Measurements from ENCODE around the gene KIAA0513. TPM values are rescaled to one million over a fixed set of nuclear protein-coding genes. Genes with fewer than 3 reads are reported as not detected.
A peak's percentile ranks its signal among the peaks of the same experiment; 100 is the strongest.

The KIAA0513 gene
- total RNA-seq, 6 donors from 2014 or later, result 21.6 to 77.5 (median 37.9) TPM

GRCh38 chr16:85010931-85011845 is 16.4 kb upstream of the KIAA0513 start, which contains the start of gene ZDHHC7:
Gene ZDHHC7, minus strand, starts transcription at chr16:85011535. Its CDS starts 20,917 bp downstream, at chr16:84990618.
- peak in 1 of 4 donors; percentile 3 for TF ChIP-seq EP300 (IDR thresholded peaks at IDR 0.05)
- peak; percentile 50 to 97 (median 87) for TF ChIP-seq POLR2A (IDR thresholded peaks at IDR 0.05)
- TF ChIP-seq CTCF (IDR thresholded peaks at IDR 0.05), result peak in 4 of 6 experiments; percentile 16 to 37 (median 32)
- peak; percentile 92 to 98 for TF ChIP-seq POLR2AphosphoS5 (IDR thresholded peaks at IDR 0.05)
- 0% methylated on average over 38 to 42 of the region's 86 CpGs for WGBS, 2 donors
- Histone ChIP-seq H3K4me1 (peaks cover 39 to 52% (median 45%) of the 10 kb centered on the region in 4 donors), H3K27me3 (no peaks in the 10 kb centered on the region), H3K4me3 (peak within 1 kb of the TSS; percentile 79 to 92 (median 82)), H3K27ac (peak within 1 kb of the TSS; percentile 92 to 99 (median 95)), H3K36me3 (no peaks in the 10 kb centered on the region), H3K9me3 (no peaks in the 10 kb centered on the region)
- peak; percentile 84 to 97 for DNase-seq
- ATAC-seq (ENCODE audit: low FRiP score in 2 of 2), result peak; percentile 93 to 97

- TF ChIP-seq EP300 (IDR thresholded peaks at IDR 0.05), result no peak
- TF ChIP-seq POLR2A (IDR thresholded peaks at IDR 0.05), result no peak
- no peaks in the 10 kb centered on the region for H3K9me3 ChIP-seq
- H3K36me3 ChIP-seq, result no peaks in the 10 kb centered on the region
- DNase-seq, result no peak
- 10 to 16% methylated on average over 17 of the region's 17 CpGs for WGBS, 2 donors
- H3K4me3 ChIP-seq, result peak overlapping the region; percentile 79 to 92 (median 82)
- ATAC-seq (ENCODE audit: low FRiP score in 2 of 2), result peak in 1 of 2 donors; percentile 35
- H3K27ac ChIP-seq, result peak overlapping the region; percentile 92 to 99 (median 95)
- no peaks in the 10 kb centered on the region for H3K27me3 ChIP-seq
- H3K4me1 ChIP-seq, result peaks cover 35 to 52% (median 40%) of the 10 kb centered on the region in 4 donors
Observed at GRCh38 chr16:85011846-85012284, 15.7 kb upstream of the KIAA0513 start.

GRCh38 chr16:85014311-85014710 is 13.3 kb upstream of the KIAA0513 start:
- WGBS, 2 donors, result 55 to 59% methylated on average over 2 of the region's 2 CpGs
- H3K4me3 ChIP-seq, result no peak overlapping the region
- H3K4me1 ChIP-seq, result peaks cover 16 to 35% (median 21%) of the 10 kb centered on the region in 4 donors
- no peak overlapping the region for H3K27ac ChIP-seq
- DNase-seq, result no peak
- H3K27me3 ChIP-seq, result no peaks in the 10 kb centered on the region
- H3K9me3 ChIP-seq, result no peaks in the 10 kb centered on the region
- no peaks in the 10 kb centered on the region for H3K36me3 ChIP-seq
- TF ChIP-seq CTCF (IDR thresholded peaks at IDR 0.05) (no peak), POLR2AphosphoS5 (IDR thresholded peaks at IDR 0.05) (no peak), POLR2A (IDR thresholded peaks at IDR 0.05) (no peak), EP300 (IDR thresholded peaks at IDR 0.05) (no peak)
- no peak for ATAC-seq (ENCODE audit: low FRiP score in 2 of 2)

GRCh38 chr16:85015481-85016187 is 12.0 kb upstream of the KIAA0513 start:
- no peak overlapping the region for H3K4me3 ChIP-seq
- H3K27ac ChIP-seq, result peak overlapping the region in 2 of 4 donors; percentile 40 to 54
- no peaks in the 10 kb centered on the region for H3K36me3 ChIP-seq
- H3K27me3 ChIP-seq, result no peaks in the 10 kb centered on the region
- TF ChIP-seq CTCF (IDR thresholded peaks at IDR 0.05) (no peak), POLR2AphosphoS5 (IDR thresholded peaks at IDR 0.05) (no peak), POLR2A (IDR thresholded peaks at IDR 0.05) (no peak), EP300 (IDR thresholded peaks at IDR 0.05) (no peak)
- no peaks in the 10 kb centered on the region for H3K9me3 ChIP-seq
- ATAC-seq (ENCODE audit: low FRiP score in 2 of 2), result no peak
- peaks cover 4 to 31% (median 16%) of the 10 kb centered on the region in 4 donors for H3K4me1 ChIP-seq
- DNase-seq, result no peak
- 95 to 96% methylated on average over 5 of the region's 5 CpGs for whole genome bisulfite sequencing, 2 donors

GRCh38 chr16:85017151-85017550 is 10.4 kb upstream of the KIAA0513 start:
- TF ChIP-seq EP300 (IDR thresholded peaks at IDR 0.05) (no peak), POLR2A (IDR thresholded peaks at IDR 0.05) (peak in 1 of 4 donors; percentile 47)
- Histone ChIP-seq H3K36me3 (no peaks in the 10 kb centered on the region), H3K27ac (peak overlapping the region in 3 of 4 donors; percentile 22 to 54 (median 40)), H3K9me3 (no peaks in the 10 kb centered on the region), H3K27me3 (no peaks in the 10 kb centered on the region), H3K4me3 (no peak overlapping the region), H3K4me1 (peaks cover 4 to 23% (median 11%) of the 10 kb centered on the region in 4 donors)
- DNase-seq (peak in 1 of 2 donors; percentile 64), ATAC-seq (ENCODE audit: low FRiP score in 2 of 2) (peak in 1 of 2 donors; percentile 85)
- 73 to 75% methylated on average over 4 of the region's 4 CpGs for WGBS, 2 donors
